ENCODE data around the gene GNA12. TPM values are rescaled to one million over a fixed set of nuclear protein-coding genes. Genes with fewer than 3 reads are reported as not detected.

Gene GNA12
- total RNA-seq, 1 donor from 2014 or later, result 34.7 TPM

- H3K4me1 Mint-ChIP-seq, result peaks cover 45% of the 10 kb centered on the region
- no peak overlapping the region for H3K27ac ChIP-seq
- peaks cover 14% of the 10 kb centered on the region for H4K20me1 ChIP-seq (ENCODE audit: low read depth)
- H3K4me3 Mint-ChIP-seq, result no peak overlapping the region
- H3K36me3 Mint-ChIP-seq, result peaks cover 31% of the 10 kb centered on the region
- no peak overlapping the region for H3K4me3 ChIP-seq
- peaks cover 12% of the 10 kb centered on the region for H3K9me3 Mint-ChIP-seq
- no peaks in the 10 kb centered on the region for H3K4me1 ChIP-seq
- no peak overlapping the region for H3K9ac ChIP-seq
- H3K27ac Mint-ChIP-seq, result no peak overlapping the region
- no peak for DNase-seq (ENCODE audit: low spot score)
- H3K79me2 ChIP-seq (ENCODE audit: low read depth), result peaks cover 24% of the 10 kb centered on the region
- no peaks in the 10 kb centered on the region for H3K36me3 ChIP-seq
- no peaks in the 10 kb centered on the region for H3K27me3 ChIP-seq
- peaks cover 13% of the 10 kb centered on the region for H3F3A ChIP-seq (ENCODE audit: low read depth)
- no peak for TF ChIP-seq EZH2 (IDR thresholded peaks at IDR 0.05)
- H3K4me2 ChIP-seq, result no peak overlapping the region
- H3K27me3 Mint-ChIP-seq (ENCODE audit: insufficient read depth, low read depth), result peaks cover 7% of the 10 kb centered on the region
- H3K9me3 ChIP-seq (ENCODE audit: low read depth), result no peaks in the 10 kb centered on the region
- no peak overlapping the region for H2AFZ ChIP-seq (replicated peaks)
Measured at GRCh38 chr7:2757904-2758672, 86.0 kb downstream of the GNA12 start.

GRCh38 chr7:2757361-2757903 is 86.7 kb downstream of the GNA12 start:
- Histone ChIP-seq H3K4me2 (no peak overlapping the region), H3K36me3 (no peaks in the 10 kb centered on the region), H3K9me3 (ENCODE audit: low read depth) (no peaks in the 10 kb centered on the region), H4K20me1 (ENCODE audit: low read depth) (peaks cover 14% of the 10 kb centered on the region), H3K4me3 (no peak overlapping the region), H3K27ac (no peak overlapping the region), H3K79me2 (ENCODE audit: low read depth) (peaks cover 30% of the 10 kb centered on the region), H3F3A (ENCODE audit: low read depth) (peaks cover 13% of the 10 kb centered on the region), H3K27me3 (no peaks in the 10 kb centered on the region), H3K4me1 (no peaks in the 10 kb centered on the region), H3K9ac (no peak overlapping the region), H2AFZ (replicated peaks) (no peak overlapping the region)
- H3K4me1 Mint-ChIP-seq, result peaks cover 45% of the 10 kb centered on the region
- H3K9me3 Mint-ChIP-seq, result peaks cover 12% of the 10 kb centered on the region
- no peak for DNase-seq (ENCODE audit: low spot score)
- H3K27ac Mint-ChIP-seq, result peak overlapping the region; percentile 22
- TF ChIP-seq EZH2 (IDR thresholded peaks at IDR 0.05) (no peak), EZH2phosphoT487 (IDR thresholded peaks at IDR 0.05) (no peak), CTCF (IDR thresholded peaks at IDR 0.05) (no peak)
- peaks cover 30% of the 10 kb centered on the region for H3K36me3 Mint-ChIP-seq
- H3K27me3 Mint-ChIP-seq (ENCODE audit: insufficient read depth, low read depth), result peaks cover 7% of the 10 kb centered on the region
- no peak overlapping the region for H3K4me3 Mint-ChIP-seq

- peaks cover 12% of the 10 kb centered on the region for H3K9me3 Mint-ChIP-seq
- no peak overlapping the region for H3K4me3 ChIP-seq
- peaks cover 13% of the 10 kb centered on the region for H3F3A ChIP-seq (ENCODE audit: low read depth)
- H3K4me3 Mint-ChIP-seq, result no peak overlapping the region
- H3K36me3 Mint-ChIP-seq, result peaks cover 22% of the 10 kb centered on the region
- TF ChIP-seq EZH2phosphoT487 (IDR thresholded peaks at IDR 0.05) (no peak), CTCF (IDR thresholded peaks at IDR 0.05) (no peak), EZH2 (IDR thresholded peaks at IDR 0.05) (no peak)
- H2AFZ ChIP-seq (replicated peaks), result no peak overlapping the region
- H3K79me2 ChIP-seq (ENCODE audit: low read depth), result peaks cover 49% of the 10 kb centered on the region
- no peaks in the 10 kb centered on the region for H3K27me3 ChIP-seq
- no peak overlapping the region for H3K27ac ChIP-seq
- peaks cover 31% of the 10 kb centered on the region for H3K4me1 Mint-ChIP-seq
- no peak overlapping the region for H3K9ac ChIP-seq
- H3K27ac Mint-ChIP-seq, result no peak overlapping the region
- H3K36me3 ChIP-seq, result no peaks in the 10 kb centered on the region
- H3K27me3 Mint-ChIP-seq (ENCODE audit: insufficient read depth, low read depth), result peaks cover 4% of the 10 kb centered on the region
- H3K9me3 ChIP-seq (ENCODE audit: low read depth), result no peaks in the 10 kb centered on the region
- H3K4me2 ChIP-seq, result no peak overlapping the region
- H4K20me1 ChIP-seq (ENCODE audit: low read depth), result peaks cover 8% of the 10 kb centered on the region
- H3K4me1 ChIP-seq, result no peaks in the 10 kb centered on the region
- no peak for DNase-seq (ENCODE audit: low spot score)
Measured at GRCh38 chr7:2755531-2755930, 88.6 kb downstream of the GNA12 start.

- TF ChIP-seq CTCF (IDR thresholded peaks at IDR 0.05), result no peak
- no peak for TF ChIP-seq EZH2 (IDR thresholded peaks at IDR 0.05)
- no peak for TF ChIP-seq EZH2phosphoT487 (IDR thresholded peaks at IDR 0.05)
- H3K9ac ChIP-seq, result no peak overlapping the region
- no peak overlapping the region for H2AFZ ChIP-seq (replicated peaks)
- Mint-ChIP-seq H3K9me3 (peaks cover 13% of the 10 kb centered on the region), H3K4me1 (peaks cover 26% of the 10 kb centered on the region), H3K27me3 (ENCODE audit: insufficient read depth, low read depth) (peaks cover 6% of the 10 kb centered on the region), H3K27ac (no peak overlapping the region), H3K4me3 (no peak overlapping the region), H3K36me3 (peaks cover 22% of the 10 kb centered on the region)
- no peak for DNase-seq (ENCODE audit: low spot score)
- no peaks in the 10 kb centered on the region for H3K27me3 ChIP-seq
- no peaks in the 10 kb centered on the region for H3K4me1 ChIP-seq
- no peak overlapping the region for H3K4me2 ChIP-seq
- H3K27ac ChIP-seq, result no peak overlapping the region
- H4K20me1 ChIP-seq (ENCODE audit: low read depth), result peaks cover 2% of the 10 kb centered on the region
- peaks cover 13% of the 10 kb centered on the region for H3F3A ChIP-seq (ENCODE audit: low read depth)
- no peak overlapping the region for H3K4me3 ChIP-seq
- H3K9me3 ChIP-seq (ENCODE audit: low read depth), result no peaks in the 10 kb centered on the region
- H3K36me3 ChIP-seq, result no peaks in the 10 kb centered on the region
- peaks cover 50% of the 10 kb centered on the region for H3K79me2 ChIP-seq (ENCODE audit: low read depth)
Measured at GRCh38 chr7:2754912-2755311, 89.2 kb downstream of the GNA12 start.

Measured in neural progenitor cell (in vitro differentiated cells).